ENCODE results near the gene KCNJ4.

The KCNJ4 gene

DNA sequence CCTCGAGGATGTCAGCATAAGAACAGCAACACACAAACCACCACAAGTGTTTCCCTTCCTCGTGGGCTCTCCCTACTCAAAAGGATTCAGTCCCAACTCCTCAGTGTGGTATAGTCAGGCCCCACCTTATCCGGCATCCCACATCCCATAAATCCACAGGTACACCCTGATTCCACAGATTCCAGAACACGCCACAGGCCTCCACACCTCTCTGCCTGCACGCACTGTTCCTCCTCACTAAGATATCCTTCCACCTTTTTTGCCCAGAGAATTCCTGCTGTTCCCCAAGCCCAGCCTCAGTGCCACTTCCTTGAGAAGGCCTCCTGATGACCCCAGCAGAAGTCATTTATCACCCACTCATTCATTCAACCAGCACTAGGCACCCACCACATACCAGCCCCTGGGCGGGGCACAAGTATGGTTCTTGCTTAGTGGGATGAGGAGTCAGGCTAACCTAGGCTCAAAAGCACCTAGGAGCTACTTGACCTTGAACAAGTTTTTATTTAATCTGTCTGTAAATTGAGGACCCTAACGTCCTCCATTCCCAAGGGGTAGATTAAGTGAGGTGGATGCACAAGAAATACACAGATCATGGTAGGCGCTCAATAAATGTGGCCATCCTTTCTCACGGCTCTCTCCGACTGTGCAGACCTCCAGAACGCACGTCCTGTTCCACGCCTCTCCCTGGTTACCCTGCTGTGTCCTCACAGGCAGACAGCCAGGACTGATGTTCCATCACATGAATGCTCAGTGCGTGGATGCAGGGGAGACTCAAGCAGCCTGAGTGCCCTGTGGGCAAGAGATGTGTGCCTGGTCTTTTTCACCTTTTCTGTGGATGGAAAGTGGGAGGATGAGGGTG, 2.1 kb upstream of the KCNJ4 start:
- H3K36me3 ChIP-seq (replicated peaks): no peaks in the 10 kb centered on the region
- in situ Hi-C loops (cut with HindIII; ENCODE audit: low pct_ligation_motif_present, low sequenced_read_pairs): no loop called here

DNA sequence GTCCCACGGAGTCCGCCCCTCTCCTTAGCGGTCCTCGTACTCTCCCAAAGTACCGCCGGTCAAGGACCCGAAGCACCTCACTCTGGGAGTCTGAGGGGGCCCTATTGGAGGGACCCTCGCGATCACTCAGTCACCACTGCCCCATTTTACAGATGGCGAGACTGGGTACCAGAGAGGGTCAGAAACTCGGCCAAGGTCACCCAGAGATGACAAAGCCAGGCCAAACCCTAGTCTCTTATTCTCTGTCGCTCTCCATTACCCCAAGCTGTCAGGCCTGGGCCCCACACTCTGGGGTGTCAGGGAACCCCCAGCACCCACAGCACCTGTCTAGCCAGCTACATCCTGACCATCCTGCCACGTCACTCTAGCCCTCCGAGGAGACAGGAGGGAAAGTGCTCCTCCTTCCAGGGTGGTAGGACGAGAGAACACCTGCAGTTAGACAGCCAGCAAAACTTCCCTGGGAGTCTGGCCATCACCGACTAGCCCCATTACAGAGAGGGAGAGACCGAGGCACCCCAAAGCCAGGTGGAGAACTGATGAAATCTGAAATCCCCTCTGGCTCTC, 1.4 kb upstream of the KCNJ4 start:
- Histone ChIP-seq H3K27me3 (replicated peaks) (peaks cover 62% of the 10 kb centered on the region), H3K36me3 (replicated peaks) (no peaks in the 10 kb centered on the region), H3K4me3 (ENCODE audit: low read depth, low read length) (no peak overlapping the region), H3K27ac (no peak overlapping the region)
- in situ Hi-C loops (cut with HindIII; ENCODE audit: low pct_ligation_motif_present, low sequenced_read_pairs): no loop called here
- TF ChIP-seq, protein P1, sequence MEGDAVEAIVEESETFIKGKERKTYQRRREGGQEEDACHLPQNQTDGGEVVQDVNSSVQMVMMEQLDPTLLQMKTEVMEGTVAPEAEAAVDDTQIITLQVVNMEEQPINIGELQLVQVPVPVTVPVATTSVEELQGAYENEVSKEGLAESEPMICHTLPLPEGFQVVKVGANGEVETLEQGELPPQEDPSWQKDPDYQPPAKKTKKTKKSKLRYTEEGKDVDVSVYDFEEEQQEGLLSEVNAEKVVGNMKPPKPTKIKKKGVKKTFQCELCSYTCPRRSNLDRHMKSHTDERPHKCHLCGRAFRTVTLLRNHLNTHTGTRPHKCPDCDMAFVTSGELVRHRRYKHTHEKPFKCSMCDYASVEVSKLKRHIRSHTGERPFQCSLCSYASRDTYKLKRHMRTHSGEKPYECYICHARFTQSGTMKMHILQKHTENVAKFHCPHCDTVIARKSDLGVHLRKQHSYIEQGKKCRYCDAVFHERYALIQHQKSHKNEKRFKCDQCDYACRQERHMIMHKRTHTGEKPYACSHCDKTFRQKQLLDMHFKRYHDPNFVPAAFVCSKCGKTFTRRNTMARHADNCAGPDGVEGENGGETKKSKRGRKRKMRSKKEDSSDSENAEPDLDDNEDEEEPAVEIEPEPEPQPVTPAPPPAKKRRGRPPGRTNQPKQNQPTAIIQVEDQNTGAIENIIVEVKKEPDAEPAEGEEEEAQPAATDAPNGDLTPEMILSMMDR (IDR thresholded peaks at IDR 0.05; ENCODE audit: low read depth, low read length, missing control alignments): no peak
- DNase-seq: no peak

More for the DNA sequence above, 2.1 kb upstream of the KCNJ4 start:
- H3K27ac ChIP-seq: no peak overlapping the region
- H3K27me3 ChIP-seq (replicated peaks): peaks cover 58% of the 10 kb centered on the region
- TF ChIP-seq, protein P1 (IDR thresholded peaks at IDR 0.05; ENCODE audit: low read depth, low read length, missing control alignments): no peak
- no peak overlapping the region for H3K4me3 ChIP-seq (ENCODE audit: low read depth, low read length)
- DNase-seq: no peak

DNA sequence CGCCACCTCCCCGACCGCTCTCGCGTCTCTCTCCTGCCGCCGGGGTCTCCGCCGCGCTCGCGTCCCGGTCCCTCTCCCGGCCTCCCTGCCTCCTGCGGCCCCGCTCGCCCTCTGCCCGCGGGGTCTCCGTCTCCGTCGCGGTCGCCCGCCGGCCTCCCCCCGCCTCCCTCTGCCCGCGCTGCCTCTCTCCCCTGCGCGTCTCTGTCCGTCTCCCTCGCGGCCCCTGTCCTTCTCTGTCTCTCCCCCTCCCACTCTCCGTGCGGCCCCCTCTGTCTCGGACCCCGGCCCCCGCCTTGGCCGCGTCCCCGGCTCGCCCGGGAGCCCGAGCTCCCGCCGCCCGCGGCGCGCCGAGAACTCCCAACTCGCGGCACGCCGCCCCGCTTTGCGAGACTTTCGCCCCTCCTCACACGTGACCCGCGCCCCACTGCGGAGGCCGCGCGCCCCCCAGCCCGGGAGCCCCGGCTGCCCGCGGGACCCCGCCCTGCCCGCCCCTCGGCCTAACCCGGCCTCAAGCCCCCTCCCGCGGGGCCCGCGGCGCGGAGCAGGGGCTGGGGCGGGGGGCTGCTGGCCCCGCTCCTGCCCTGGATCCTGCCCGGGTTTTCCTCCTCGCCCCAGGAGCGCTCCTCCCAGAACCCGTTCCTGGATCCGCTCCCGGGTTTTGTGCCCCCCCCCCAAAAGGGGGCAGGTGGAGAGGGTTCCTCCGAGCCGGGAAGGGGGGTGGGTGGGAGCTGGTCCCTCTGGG, 702 bp upstream of the KCNJ4 start:
- in situ Hi-C loops (cut with HindIII; ENCODE audit: low pct_ligation_motif_present, low sequenced_read_pairs): no loop called here

DNA sequence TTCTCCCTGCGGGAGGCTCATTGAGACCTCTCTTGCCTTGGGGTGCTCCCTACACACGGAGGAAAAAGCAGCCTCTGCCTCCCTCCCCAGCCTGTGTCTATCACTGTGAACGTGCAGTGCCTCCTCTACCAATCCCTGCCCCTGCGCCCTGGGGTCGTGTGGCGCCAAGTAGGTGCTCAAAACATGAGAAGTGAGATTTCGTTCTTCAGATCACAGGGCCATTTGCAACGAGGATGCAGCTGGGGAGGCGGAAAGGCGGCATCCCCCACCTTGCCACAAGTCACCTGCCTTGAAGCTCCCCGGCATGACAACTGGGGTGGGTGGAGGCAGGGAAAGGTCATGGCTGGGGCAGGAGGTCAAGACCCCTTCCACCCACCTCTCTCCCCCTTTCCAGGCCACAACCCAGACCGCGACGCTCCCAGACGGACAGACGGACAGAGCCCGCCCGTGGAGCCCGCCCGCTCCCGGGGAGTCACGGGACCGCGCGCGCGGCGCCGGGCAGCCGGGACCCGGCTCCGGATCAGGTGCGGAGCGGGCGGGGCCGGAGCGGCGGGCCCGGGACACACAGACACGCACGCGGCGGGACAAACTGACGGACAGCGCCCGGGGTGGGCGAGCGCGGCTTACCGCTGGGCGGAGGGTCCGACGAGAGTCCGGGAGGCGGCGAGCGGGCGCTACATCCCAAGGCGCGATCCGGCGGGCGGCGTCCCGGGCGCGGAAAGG, 485 bp downstream of the KCNJ4 start:
- no peaks in the 10 kb centered on the region for H3K36me3 ChIP-seq (replicated peaks)
- H3K27me3 ChIP-seq (replicated peaks): peaks cover 63% of the 10 kb centered on the region
- TF ChIP-seq, protein P1 (IDR thresholded peaks at IDR 0.05; ENCODE audit: low read depth, low read length, missing control alignments): no peak
- no peak for DNase-seq
- in situ Hi-C loops (cut with HindIII; ENCODE audit: low pct_ligation_motif_present, low sequenced_read_pairs): no loop called here
- no peak overlapping the region for H3K4me3 ChIP-seq (ENCODE audit: low read depth, low read length)
- no peak overlapping the region for H3K27ac ChIP-seq

More for the DNA sequence above, 702 bp upstream of the KCNJ4 start:
- Histone ChIP-seq H3K36me3 (replicated peaks) (no peaks in the 10 kb centered on the region), H3K4me3 (ENCODE audit: low read depth, low read length) (peak overlapping the region; percentile 30), H3K27ac (no peak overlapping the region), H3K27me3 (replicated peaks) (peaks cover 60% of the 10 kb centered on the region)
- DNase-seq: no peak
- TF ChIP-seq, protein P1 (IDR thresholded peaks at IDR 0.05; ENCODE audit: low read depth, low read length, missing control alignments): no peak

DNA sequence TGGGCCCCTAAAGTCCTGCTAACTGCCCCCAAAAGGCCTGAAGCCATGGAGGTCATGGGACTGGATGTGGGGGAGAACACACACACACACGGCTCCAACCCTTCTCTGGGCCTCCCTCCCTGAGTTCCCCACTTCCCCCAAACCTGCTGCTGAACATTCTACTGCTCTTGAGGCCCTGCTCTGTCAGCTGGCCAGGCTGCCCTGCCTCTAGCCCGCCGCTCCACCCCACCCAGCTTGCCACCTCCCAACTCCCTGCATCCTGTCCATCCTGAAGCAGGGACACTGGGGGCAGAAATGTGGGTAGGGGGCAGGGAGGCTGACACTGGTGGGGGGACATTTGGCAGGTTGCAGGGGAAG, 1.0 kb downstream of the KCNJ4 start:
- TF ChIP-seq, protein P1 (IDR thresholded peaks at IDR 0.05; ENCODE audit: low read depth, low read length, missing control alignments): no peak
- Histone ChIP-seq H3K36me3 (replicated peaks) (no peaks in the 10 kb centered on the region), H3K27me3 (replicated peaks) (peaks cover 61% of the 10 kb centered on the region), H3K27ac (no peak overlapping the region), H3K4me3 (ENCODE audit: low read depth, low read length) (no peak overlapping the region)
- in situ Hi-C loops (cut with HindIII; ENCODE audit: low pct_ligation_motif_present, low sequenced_read_pairs): no loop called here
- DNase-seq: no peak

Measured in brain microvascular endothelial cell (primary cell).